KMS-11 (cell line): ENCODE results near the gene ENTPD3.

ENCODE experiments used
- H2AFZ ChIP-seq: fragments of 200-600 bp; sonication (generic); 2 replicates; pipeline ENCODE4 v1.6.1; 2016; ENCODE audit warnings: antibody characterized with exemption, mixed run types, low read depth
- H3K27ac ChIP-seq: fragments of 200-600 bp; sonication (generic); 2 replicates; pipeline ENCODE4 v1.6.1; 2016; ENCODE audit warnings: mild to moderate bottlenecking, mixed run types
- H3K27me3 ChIP-seq: fragments of 200-600 bp; sonication (generic); 2 replicates; pipeline ENCODE4 v1.6.1; 2017; ENCODE audit warnings: mild to moderate bottlenecking, low read depth, mixed run types, moderate library complexity; ENCODE audit not compliant: insufficient read depth
- H3K36me3 ChIP-seq: fragments of 200-600 bp; sonication (generic); 2 replicates; pipeline ENCODE4 v1.6.1; 2017; ENCODE audit warnings: mild to moderate bottlenecking, mixed run types; ENCODE audit not compliant: insufficient read depth
- H3K4me1 ChIP-seq: fragments of 200-600 bp; sonication (generic); 2 replicates; pipeline ENCODE4 v1.6.1; 2016; ENCODE audit warnings: mild to moderate bottlenecking, low read depth, mixed run types; ENCODE audit not compliant: poor library complexity, severe bottlenecking
- H3K4me2 ChIP-seq: fragments of 200-600 bp; sonication (generic); 2 replicates; pipeline ENCODE4 v1.7.0; 2016; ENCODE audit warnings: mild to moderate bottlenecking, mixed run types
- H3K4me3 ChIP-seq: fragments of 200-600 bp; sonication (generic); IDR thresholded peaks from 2 replicates; pipeline ENCODE4 v1.6.1; 2017; ENCODE audit warnings: low read depth, low read length, mixed read lengths; ENCODE audit not compliant: insufficient read depth
- H3K79me2 ChIP-seq: fragments of 200-600 bp; sonication (generic); 2 replicates; pipeline ENCODE4 v1.6.1; 2016; ENCODE audit warnings: low read depth, mixed run types; ENCODE audit not compliant: insufficient read depth
- H3K9ac ChIP-seq: fragments of 200-600 bp; sonication (generic); 2 replicates; pipeline ENCODE4 v1.6.1; 2016; ENCODE audit warnings: mild to moderate bottlenecking, mixed run types
- H4K20me1 ChIP-seq: fragments of 200-600 bp; sonication (generic); 2 replicates; pipeline ENCODE4 v1.6.1; 2016; ENCODE audit warnings: mild to moderate bottlenecking, mixed run types; ENCODE audit not compliant: insufficient read depth
- TF ChIP-seq, protein P1 (sequence below): fragments of 200-600 bp; sonication (generic); conservative IDR thresholded peaks from 2 replicates; pipeline ENCODE4 v1.6.1; 2017; ENCODE audit warnings: low read depth, mild to moderate bottlenecking, antibody characterized with exemption, low read length, moderate library complexity, mixed read lengths

ENTPD3 gene

DNA sequence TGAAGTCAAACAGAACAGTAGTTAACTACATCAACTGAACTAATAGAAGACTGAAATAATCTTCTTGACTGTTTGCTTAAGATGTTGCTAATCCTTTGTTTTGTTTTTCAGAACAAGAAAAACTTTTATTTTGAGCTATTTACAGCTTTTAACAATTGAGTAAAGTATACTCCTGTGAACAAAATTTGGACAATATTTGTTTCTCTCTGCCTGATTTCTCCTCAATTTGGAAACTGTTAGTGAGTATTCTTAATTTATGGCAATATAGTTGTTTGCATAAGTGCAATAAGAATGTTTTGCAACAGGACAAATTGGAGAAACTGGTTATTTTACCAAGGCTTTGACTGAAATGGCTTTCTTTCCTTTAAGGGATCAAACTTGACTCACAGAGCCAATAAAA lies 36.5 kb upstream of the ENTPD3 start:
- no peak overlapping the region for H3K9ac ChIP-seq

DNA sequence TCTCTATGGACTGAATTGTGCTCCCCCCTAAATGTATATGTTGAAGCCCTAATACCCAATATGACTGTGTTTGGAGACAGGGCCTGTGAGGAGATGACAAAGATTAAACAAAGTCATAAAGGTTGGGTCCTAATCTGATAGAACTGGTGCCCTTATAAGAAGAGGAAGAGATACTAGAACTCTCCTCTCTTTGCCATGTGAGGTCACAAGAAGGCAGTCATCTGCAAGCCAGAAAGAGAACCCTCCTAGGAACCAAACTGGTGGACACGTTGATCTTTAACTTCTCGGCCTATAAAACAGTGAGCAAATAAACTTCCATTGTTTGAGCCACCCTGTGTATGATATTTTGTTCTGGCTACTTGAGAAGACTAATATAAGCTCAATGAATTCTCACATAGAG lies 31.6 kb upstream of the ENTPD3 start:
- H2AFZ ChIP-seq = no peak overlapping the region
- H3K4me2 ChIP-seq = no peak overlapping the region
- H3K27me3 ChIP-seq = no peaks in the 10 kb centered on the region
- H3K4me1 ChIP-seq = no peaks in the 10 kb centered on the region
- H3K79me2 ChIP-seq = no peaks in the 10 kb centered on the region
- H3K9ac ChIP-seq = no peak overlapping the region
- no peak overlapping the region for H3K4me3 ChIP-seq
- H3K36me3 ChIP-seq = no peaks in the 10 kb centered on the region
- no peak overlapping the region for H3K27ac ChIP-seq
- H4K20me1 ChIP-seq = no peaks in the 10 kb centered on the region
- TF ChIP-seq, protein P1, sequence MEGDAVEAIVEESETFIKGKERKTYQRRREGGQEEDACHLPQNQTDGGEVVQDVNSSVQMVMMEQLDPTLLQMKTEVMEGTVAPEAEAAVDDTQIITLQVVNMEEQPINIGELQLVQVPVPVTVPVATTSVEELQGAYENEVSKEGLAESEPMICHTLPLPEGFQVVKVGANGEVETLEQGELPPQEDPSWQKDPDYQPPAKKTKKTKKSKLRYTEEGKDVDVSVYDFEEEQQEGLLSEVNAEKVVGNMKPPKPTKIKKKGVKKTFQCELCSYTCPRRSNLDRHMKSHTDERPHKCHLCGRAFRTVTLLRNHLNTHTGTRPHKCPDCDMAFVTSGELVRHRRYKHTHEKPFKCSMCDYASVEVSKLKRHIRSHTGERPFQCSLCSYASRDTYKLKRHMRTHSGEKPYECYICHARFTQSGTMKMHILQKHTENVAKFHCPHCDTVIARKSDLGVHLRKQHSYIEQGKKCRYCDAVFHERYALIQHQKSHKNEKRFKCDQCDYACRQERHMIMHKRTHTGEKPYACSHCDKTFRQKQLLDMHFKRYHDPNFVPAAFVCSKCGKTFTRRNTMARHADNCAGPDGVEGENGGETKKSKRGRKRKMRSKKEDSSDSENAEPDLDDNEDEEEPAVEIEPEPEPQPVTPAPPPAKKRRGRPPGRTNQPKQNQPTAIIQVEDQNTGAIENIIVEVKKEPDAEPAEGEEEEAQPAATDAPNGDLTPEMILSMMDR = no peak

More for the DNA sequence above, 36.5 kb upstream of the ENTPD3 start:
- Histone ChIP-seq H3K27me3 (no peaks in the 10 kb centered on the region), H3K4me1 (no peaks in the 10 kb centered on the region), H3K27ac (no peak overlapping the region), H3K4me3 (no peak overlapping the region), H3K79me2 (no peaks in the 10 kb centered on the region), H4K20me1 (no peaks in the 10 kb centered on the region), H3K4me2 (no peak overlapping the region), H3K36me3 (no peaks in the 10 kb centered on the region), H2AFZ (no peak overlapping the region)
- TF ChIP-seq, protein P1 = no peak

DNA sequence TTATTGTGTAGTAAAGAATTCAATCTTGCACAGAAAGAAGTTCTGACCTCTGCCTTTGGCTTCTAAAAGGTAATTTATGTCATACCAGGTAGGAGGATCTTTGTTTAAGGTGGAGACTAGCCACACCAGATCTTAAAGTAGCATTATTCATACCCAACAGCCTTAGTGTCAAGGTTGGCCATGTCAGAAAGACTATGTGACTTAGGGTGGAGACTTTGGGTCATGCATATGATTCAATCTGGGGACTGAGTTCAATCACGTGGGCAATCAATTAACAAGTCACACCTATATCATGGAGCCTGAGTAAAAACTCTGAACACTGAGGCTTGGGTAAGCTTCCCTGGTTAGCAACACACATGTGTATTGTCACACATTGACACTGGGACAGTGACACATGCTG lies 28.5 kb upstream of the ENTPD3 start:
- Histone ChIP-seq H3K4me2 (no peak overlapping the region), H3K27me3 (no peaks in the 10 kb centered on the region), H3K27ac (no peak overlapping the region), H3K9ac (no peak overlapping the region), H4K20me1 (no peaks in the 10 kb centered on the region), H3K36me3 (no peaks in the 10 kb centered on the region), H3K4me3 (no peak overlapping the region), H3K4me1 (no peaks in the 10 kb centered on the region), H2AFZ (no peak overlapping the region), H3K79me2 (no peaks in the 10 kb centered on the region)
- TF ChIP-seq, protein P1 = no peak

DNA sequence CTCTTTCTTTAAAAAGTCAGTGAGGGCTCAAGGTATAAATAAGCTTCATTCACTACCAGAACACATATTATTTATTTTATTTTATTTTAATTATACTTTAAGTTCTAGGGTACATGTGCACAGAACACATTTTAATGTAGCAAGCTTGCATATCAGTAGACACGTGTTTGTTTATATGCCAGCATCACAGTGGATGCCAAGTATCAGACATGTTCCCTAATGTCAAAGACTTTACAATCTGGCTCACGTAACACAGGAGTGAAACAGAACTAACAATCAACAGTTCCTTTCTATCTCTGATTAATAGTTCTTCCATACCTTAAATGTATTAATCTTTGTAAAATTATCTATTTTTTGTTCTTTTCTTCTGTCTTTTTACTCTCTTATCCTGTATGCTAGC lies 23.3 kb upstream of the ENTPD3 start:
- Histone ChIP-seq H3K36me3 (no peaks in the 10 kb centered on the region), H3K27me3 (no peaks in the 10 kb centered on the region), H3K27ac (no peak overlapping the region), H4K20me1 (no peaks in the 10 kb centered on the region), H2AFZ (no peak overlapping the region), H3K4me2 (no peak overlapping the region), H3K79me2 (no peaks in the 10 kb centered on the region), H3K9ac (no peak overlapping the region), H3K4me1 (peaks cover 22% of the 10 kb centered on the region), H3K4me3 (no peak overlapping the region)
- TF ChIP-seq, protein P1 = no peak
